Gastrocnemius medialis (tissue), 4 donors: ENCODE results near the gene ZNF598.

Experiments used
- POLR2A ChIP-seq, 2 donors: fragments of 450-650 bp; IDR thresholded peaks; one replicate each; pipeline ENCODE4 v1.6.1; 2017; ENCODE audit warnings: antibody characterized with exemption in 2 of 2, mild to moderate bottlenecking in 2 of 2, moderate library complexity in 2 of 2
- TF ChIP-seq, protein P1 (sequence below), 5 experiments: fragments of 450-650 bp in 3 of 5; fragments of 200-600 bp in 2 of 5; sonication (generic) in 2 of 5; IDR thresholded peaks in 4 of 5; conservative IDR thresholded peaks in 1 of 5; 1 replicate in 4 of 5; 2 replicates in 1 of 5; pipeline ENCODE4 v1.5.1; 2016 to 2019; ENCODE audit warnings: antibody characterized with exemption in 5 of 5, mild to moderate bottlenecking in 3 of 5, moderate library complexity in 3 of 5

GRCh38 chr16:1979271-1980029 is 30.2 kb downstream of the ZNF598 start:
- TF ChIP-seq, protein P1, sequence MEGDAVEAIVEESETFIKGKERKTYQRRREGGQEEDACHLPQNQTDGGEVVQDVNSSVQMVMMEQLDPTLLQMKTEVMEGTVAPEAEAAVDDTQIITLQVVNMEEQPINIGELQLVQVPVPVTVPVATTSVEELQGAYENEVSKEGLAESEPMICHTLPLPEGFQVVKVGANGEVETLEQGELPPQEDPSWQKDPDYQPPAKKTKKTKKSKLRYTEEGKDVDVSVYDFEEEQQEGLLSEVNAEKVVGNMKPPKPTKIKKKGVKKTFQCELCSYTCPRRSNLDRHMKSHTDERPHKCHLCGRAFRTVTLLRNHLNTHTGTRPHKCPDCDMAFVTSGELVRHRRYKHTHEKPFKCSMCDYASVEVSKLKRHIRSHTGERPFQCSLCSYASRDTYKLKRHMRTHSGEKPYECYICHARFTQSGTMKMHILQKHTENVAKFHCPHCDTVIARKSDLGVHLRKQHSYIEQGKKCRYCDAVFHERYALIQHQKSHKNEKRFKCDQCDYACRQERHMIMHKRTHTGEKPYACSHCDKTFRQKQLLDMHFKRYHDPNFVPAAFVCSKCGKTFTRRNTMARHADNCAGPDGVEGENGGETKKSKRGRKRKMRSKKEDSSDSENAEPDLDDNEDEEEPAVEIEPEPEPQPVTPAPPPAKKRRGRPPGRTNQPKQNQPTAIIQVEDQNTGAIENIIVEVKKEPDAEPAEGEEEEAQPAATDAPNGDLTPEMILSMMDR (IDR thresholded peaks at IDR 0.05 in 4 of 5, conservative IDR thresholded peaks at IDR 0.05 in 1 of 5): no peak
- TF ChIP-seq POLR2A (IDR thresholded peaks at IDR 0.05): no peak
